OCI-LY1 (cell line): Measurements from ENCODE around the gene KDM1A.
"Not testable (repeated sequence)": the region's sequence is repeated elsewhere in the genome, so short reads cannot be mapped to it uniquely, and the experiment has no call there.

ENCODE experiments used
- EZH2 ChIP-seq: fragments of 200-600 bp; sonication (generic), shearing (Covaris generic); IDR thresholded peaks from 2 replicates; pipeline ENCODE4 v1.8.0; 2017; ENCODE audit warnings: borderline replicate concordance, mixed run types, mild to moderate bottlenecking, antibody characterized with exemption, low read length, moderate library complexity, mixed read lengths
- TF ChIP-seq, protein P1 (sequence below): fragments of 200-600 bp; sonication (generic), shearing (Covaris generic); IDR thresholded peaks from 2 replicates; pipeline ENCODE4 v1.5.1; 2017; ENCODE audit warnings: mild to moderate bottlenecking, antibody characterized with exemption, low read length, moderate library complexity, mixed read lengths

DNA sequence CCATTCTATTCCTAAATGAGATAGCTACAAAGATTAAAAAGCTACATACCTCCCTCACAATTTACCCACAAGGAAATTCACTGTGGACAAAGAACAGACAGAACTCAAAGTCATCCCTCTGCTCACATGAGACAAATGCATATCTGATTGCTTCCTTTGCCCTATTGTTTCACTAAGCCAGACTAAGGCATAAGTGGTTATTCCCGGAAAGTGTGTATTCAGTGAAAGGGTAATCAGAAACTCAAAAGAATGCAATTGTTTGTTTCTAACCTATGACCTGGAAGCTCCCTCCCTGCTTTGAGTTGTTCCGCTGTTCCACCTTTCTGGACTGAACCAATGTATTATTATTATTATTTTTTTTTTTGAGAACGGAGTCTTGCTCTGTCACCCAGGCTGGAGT lies 14.5 kb upstream of the KDM1A start:
- TF ChIP-seq, protein P1, sequence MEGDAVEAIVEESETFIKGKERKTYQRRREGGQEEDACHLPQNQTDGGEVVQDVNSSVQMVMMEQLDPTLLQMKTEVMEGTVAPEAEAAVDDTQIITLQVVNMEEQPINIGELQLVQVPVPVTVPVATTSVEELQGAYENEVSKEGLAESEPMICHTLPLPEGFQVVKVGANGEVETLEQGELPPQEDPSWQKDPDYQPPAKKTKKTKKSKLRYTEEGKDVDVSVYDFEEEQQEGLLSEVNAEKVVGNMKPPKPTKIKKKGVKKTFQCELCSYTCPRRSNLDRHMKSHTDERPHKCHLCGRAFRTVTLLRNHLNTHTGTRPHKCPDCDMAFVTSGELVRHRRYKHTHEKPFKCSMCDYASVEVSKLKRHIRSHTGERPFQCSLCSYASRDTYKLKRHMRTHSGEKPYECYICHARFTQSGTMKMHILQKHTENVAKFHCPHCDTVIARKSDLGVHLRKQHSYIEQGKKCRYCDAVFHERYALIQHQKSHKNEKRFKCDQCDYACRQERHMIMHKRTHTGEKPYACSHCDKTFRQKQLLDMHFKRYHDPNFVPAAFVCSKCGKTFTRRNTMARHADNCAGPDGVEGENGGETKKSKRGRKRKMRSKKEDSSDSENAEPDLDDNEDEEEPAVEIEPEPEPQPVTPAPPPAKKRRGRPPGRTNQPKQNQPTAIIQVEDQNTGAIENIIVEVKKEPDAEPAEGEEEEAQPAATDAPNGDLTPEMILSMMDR: not testable (repeated sequence)
- TF ChIP-seq EZH2: not testable (repeated sequence)
